ENCODE measurements around the gene VPS37D.
"Not testable (repeated sequence)": the region's sequence is repeated elsewhere in the genome, so short reads cannot be mapped to it uniquely, and the experiment has no call there.

VPS37D gene

DNA sequence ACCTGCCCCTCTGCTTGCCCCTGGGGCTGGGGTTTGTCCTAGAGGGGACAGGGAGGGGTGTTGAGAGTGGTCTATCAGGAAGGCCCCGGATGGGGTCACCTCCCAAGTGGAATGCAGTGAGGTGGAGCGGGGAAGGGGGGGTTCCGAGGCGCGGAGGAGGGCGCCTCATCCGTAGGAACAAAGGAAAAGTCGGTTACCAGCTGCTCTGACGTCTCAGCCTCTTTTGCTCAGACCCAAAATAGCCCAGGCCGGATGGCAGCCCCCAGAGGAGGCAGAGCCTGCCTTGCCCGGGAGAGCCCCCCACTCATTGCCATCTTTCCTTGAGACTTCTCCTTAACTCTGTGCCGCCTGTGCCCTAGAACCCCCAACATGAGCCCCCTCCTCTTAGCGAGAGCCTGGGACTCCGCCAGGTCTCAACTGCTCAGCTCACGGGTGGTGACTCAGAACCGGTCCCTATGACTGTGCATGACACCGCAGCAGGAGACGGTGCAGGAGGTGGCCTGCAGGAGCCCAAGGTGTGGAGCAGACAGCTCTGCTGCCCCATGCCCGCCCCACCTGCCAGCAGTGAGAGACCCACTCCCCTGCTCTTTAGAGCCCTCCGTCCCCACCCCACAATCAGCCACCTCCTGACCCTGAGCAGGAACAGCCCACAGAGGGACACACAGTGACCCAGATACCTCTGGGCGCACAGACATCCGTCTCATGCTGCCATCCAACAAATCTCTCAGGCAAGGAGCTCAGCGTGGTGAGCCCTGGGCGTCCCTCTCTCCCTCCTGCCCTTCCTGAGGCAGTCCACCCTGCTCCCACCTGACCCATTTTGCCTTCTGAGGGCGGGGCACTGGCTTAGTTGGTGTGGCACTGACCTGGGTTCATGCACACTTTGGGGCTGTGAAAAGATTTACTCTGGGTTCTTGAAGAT, 38.8 kb downstream of the VPS37D start:
- no peak for DNase-seq (ENCODE audit: low spot score)

DNA sequence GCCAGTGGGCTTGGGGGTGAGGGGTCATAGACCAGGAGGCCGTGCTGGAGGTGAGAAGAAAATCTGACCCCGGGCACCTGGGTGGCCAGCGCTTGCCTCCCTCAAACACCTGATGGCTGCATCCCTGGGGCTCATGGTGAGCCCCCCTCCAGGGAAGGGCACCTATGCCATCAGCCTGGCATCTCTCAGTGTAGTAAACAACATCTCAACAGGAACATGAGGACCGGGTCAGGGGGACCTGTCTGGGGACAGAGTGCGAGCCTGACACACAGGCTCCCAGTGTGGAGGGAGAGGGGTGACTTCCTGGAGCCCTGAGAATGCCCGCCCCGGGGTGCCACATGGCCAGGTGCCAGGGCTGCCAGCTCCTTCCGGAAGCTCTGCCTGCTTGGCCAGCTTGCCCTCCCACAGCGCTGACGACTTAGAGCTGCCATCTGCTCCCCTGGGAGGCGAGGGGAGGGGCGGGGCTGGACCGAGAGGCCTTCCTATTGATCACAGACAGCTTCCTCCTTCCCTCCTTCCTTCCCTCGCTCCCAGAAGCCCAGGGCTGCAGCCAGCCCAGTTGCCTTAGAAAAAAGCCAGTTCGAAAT, 39.5 kb downstream of the VPS37D start:
- DNase-seq (ENCODE audit: low spot score): no peak

DNA sequence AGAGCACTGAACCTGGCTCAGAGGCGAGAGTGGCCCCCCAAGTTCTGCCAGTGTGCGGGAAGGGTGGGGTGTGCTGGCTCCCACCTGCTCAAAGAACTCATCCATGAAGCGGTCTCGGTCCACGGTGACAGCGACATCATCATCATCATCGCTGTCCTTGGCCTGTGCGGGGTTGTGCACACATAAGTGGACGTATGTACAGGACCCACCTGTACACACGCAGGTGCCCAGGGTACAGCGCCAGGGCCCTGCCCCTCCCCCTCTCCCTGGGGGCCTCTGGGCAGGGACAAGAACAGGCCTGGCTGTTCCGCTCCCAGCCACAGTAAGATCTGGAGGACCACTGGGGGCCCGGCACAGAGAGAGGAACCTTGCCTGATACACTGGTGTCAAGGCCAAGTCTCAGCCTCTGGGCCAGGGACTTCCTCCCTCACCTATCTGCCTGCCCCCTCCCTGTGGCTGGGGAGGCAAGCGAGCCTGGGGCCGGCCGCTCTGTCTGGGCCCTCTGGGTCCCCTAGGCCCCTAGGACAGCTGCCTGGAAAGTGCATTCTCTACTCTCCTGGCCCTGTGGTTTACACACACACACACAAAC, 41.4 kb downstream of the VPS37D start:
- no peak for DNase-seq (ENCODE audit: low spot score)

DNA sequence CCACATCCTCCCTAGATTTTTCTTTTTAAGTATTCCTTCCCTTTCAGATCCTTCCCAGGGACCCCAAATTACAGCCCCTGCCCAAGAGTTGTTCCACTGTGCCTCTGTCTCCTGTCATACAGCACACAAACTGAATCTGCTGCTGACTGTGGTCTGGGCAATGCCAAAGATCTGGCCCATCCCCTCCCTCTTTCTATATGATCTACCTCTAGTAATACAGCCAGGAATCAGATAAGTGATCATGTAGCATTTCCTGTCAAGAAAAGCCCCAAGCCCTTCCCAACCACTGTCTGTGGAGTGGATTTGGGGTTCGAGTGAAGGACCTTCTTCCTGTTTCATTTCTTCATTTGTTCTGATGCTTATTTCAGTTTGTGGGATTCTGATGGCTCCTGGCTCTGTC, 45.1 kb downstream of the VPS37D start:
- DNase-seq (ENCODE audit: low spot score): no peak

DNA sequence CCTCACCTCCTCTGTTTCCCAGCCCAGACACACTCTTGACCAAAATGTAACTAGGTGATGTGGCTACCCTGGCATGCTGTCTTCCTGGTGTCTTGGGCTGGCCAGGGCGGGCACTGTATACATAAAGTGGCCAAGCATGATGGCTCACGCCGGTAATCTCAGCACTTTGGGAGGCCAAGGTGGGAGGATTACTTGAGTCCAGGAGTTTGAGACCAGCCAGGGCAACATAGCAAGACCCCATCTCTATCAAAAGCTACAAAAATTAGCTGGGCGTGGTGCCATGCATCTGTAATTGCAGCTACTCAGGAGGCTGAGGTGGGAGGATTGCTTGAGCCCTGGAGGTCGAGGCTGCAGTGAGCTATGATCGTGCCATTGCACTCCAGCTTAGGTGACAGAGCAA, 45.7 kb downstream of the VPS37D start:
- not testable (repeated sequence) for DNase-seq (ENCODE audit: low spot score)

DNA sequence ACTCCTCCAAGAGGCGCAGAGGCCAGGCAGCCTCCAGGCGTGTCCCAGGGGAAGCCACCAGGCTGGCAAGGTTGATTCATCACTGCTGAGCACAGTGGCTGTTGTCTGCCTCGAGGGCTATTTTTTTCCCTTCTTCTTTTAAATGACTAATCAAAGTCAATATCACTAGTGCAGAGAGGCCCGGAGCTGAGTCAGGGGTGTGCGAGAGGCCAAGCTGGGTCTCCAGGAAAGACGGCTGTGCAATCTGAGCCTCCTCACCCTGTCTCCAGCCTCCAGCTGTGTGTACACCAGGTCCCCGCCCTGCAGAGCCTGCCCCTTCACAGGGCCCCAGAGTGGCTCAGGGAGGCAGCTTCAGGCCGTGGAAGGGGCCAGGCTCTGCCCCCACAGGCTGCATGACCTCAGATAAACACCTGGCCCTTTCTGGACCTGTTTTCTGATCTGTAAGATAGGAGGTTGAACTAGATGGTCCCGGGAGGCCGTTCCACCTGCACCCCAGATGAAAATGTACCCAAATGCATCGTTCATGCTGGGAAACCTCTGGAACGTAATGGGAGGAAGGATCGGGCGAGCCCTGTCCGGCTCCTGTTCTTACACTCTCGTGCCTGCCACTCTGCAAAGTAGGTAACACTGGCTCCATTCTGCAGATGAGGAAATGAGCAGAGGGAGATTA, 48.2 kb downstream of the VPS37D start:
- DNase-seq (ENCODE audit: low spot score): no peak

DNA sequence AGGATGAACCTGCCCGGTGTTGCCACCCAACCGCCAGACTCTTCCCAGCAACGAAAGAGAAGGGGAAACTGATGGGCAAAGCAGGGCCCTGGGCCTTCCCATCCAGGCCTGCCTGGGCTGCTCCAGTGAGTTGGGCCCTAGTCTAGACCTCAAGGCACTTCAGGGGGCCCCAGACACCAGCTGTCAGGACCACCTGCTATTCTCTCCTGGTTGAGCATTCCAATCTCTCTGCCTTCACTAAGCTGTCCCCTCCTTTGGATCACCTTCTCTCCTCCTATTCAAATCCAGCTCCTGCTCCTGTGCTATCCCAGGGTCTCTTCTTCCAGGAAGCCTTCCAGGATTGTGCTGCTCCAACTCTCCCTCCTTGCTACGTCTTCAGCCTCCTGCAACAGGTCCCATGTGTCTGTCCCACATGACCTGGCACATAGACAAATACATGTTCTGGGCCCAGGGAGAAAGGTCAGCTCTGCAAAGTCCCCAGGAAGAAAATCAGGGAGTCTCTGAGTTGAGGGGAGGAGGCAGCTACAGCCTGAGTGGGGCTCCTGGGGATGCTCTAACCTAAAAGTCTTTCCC, 48.8 kb downstream of the VPS37D start:
- DNase-seq (ENCODE audit: low spot score): no peak

DNA sequence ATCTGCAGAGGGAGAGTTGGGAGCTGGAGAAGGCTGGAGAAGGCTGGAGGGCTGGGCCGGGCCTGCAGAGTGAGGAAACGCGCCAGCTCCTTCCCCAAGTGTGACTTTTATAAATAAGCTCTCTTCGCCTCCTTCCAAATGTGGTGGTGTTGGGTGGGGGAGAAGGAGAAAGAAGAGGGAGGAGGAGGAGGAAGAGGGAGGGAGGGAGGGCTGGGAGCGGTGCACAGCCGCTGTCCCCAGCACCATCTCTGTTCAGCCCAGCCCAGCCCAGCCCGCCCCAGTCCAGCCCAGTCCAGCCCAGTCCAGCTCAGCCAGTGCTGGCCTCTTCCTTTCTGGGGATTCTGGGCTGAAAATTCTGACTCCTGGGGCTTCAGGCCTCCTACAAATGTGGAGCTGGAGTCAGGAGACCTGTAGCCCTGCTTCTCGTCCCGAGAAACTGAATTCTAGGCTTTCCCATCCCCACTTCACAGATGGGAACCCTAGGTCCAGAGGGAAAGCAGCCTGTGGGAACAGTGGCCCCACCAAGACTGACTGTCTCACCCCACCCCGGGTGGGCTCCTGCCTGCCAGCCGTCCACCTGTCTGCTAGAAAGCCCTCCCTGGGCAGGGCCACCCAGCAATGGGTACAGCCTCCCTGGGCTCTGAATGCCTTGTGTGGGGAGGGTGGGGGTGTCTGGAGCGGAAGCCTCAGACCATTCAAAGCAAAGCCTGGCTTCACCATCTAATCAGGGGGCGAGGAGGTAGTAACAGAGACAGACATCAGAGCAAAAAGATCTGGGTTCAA, 49.6 kb downstream of the VPS37D start:
- no peak for DNase-seq (ENCODE audit: low spot score)

DNA sequence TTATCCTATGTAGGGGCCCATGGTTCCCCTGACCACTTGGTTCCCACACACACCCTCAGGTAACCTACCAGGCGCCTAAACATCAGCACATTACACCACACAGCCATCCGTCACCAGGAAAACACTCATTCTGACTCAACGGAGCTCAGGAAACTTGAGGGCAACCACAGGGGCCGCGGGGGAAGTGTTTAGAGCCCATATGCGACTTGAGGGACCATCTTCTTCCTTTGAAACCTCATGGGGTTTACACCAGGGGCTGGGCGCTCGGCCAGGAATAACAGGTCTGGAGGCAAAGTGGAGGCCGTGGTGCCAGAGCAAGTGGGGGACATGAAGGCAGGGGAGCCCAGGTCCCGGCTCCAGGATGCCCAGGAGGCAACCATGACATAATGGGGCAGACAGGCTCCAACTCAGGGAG, 50.4 kb downstream of the VPS37D start:
- no peak for DNase-seq (ENCODE audit: low spot score)

DNA sequence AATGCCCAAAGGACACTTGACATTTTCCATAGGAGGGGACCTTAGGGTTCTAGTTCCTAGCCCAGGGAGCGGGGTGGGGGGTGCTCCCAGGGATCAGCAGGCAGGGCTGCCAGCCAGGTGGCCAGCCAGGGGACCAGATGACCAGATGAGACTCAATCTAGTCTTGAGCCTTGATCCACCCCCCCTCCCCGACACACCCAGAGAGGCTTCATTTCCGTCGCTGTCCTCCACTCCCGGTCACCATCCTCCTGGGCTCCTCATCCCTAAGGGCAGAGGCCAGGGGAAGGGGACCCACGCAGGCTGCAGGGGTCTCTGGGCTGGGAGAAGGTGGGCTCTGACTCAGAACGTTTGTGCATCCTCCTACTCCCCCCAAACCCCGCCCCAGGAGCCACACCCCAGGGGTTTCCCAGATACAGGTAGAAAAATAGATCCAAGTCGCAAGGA, 50.8 kb downstream of the VPS37D start:
- no peak for DNase-seq (ENCODE audit: low spot score)

DNA sequence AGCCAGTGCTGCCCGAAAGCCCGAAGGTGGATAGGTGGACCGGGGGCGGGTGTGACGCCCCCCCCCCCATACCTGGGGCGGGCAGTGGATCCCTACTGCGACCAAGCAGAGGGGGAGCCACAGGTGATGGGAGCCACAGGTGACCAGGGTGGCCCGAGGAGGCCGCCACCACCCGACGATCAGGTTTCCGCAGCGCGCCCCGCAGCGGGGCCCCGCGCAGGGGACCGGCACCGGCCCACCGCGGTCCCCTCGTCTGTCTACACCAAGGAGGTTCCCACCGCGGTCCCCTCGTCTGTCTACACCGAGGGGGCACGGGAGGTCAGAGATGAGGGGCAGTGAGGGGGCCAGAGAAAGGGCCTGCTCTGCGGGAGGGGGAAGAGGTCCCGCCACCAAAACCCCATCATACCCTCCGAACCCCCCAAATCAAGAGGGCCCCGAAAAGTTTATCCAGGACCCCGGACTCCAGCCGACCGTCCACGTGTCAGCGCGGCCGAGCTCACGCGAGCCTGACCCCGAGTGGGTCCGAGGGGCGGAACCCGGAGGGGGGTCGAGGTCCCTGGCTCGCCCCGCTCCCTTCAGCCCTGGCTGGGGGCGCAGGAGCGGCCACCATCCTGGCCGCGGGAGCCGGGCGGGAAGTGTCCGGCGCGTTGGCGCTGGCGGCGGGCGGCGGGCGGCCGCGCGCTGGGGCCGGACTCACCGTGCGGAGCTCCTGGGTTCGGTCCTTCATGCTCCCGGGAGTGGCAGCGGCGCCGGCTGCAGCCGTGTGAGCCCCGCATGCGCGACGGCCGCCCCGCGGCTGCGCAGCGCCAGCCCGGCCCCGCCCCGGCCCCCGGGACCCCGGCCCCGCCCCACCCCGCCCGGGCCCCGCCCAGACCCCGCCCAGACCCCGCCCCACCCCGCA, 51.5 kb downstream of the VPS37D start, which contains the start of gene STX1A:
Gene STX1A, minus strand, starts transcription at position 765 of the 901 bp plus-strand sequence. Its CDS starts 38 bp downstream, at position 727.
- no peak for DNase-seq (ENCODE audit: low spot score)

DNA sequence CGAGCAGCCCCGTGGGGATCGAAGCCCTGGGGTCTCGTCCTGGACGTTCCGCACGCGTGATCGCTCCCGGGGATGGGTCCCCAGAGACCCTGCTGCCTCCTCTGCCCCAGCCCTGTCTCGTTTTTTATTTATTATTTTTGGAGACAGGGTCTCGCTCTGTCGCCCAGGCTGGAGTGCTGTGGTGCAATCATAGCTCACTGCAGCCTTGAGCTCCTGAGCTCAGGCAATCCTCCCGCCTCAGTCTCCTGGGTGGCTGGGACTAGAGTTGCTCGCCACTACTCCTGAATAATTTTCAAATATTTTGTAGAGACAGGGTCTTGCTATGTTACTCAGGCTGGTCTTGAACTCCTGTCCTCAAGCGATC, 52.2 kb downstream of the VPS37D start:
- no peak for DNase-seq (ENCODE audit: low spot score)

DNA sequence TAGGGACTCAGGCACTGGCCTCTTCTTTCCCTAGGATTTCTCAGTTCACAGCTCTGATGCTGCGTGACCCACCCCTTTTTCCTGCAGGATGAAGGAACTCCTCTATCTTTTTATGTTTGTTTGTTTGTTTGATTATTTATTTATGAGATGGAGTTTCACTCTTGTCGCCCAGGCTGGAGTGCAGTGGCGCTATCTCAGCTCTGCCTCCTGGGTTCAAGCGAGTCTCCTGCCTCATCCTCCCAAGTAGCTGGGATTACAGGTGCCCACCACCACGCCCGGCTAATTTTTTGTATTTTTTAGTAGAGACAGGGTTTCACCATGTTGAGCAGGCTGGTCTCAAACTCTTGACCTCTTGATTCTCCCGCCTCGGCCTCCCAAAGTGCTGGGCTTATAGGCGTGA, 52.8 kb downstream of the VPS37D start:
- DNase-seq (ENCODE audit: low spot score): not testable (repeated sequence)

DNA sequence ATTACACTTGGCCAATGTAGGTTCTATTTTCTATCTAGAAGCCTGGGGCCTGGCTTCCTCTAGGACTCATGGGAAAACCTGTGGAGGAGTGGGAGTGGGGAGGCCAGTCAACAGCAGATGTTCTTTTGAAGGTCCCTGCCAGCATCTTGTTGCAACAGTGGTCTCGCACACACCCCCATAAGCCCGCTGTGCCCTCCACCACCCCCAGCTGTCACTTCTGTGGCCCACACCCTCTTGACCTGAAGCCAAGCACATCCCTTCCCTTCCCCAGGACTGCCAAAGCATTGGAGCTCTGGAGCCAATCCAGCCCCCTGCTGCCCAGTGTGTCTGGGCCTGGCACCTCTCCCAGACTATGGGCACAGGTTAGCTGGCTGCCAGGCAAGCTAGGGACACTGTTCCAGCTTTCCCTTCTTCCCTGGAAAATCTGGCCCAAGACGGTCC, 53.8 kb downstream of the VPS37D start:
- DNase-seq (ENCODE audit: low spot score): no peak
